GM23338 (cell line): Measurements from ENCODE around the gene CEP20. TPM values are rescaled to one million over a fixed set of nuclear protein-coding genes. Genes with fewer than 3 reads are reported as not detected.

Experiments used
- ATAC-seq: fragments of 200-7000 bp; cut with Tn5 transposase; 3 replicates; pipeline ENCODE4 v1.9.1; 2020
- DNase-seq: peaks from one replicate; pipeline ENCODE4 v3.0.0-alpha.2; 2015; ENCODE audit warnings: low spot score
- H2AFZ ChIP-seq: fragments of 200-600 bp; sonication (generic); 2 replicates; pipeline ENCODE4 v1.8.0; 2016; ENCODE audit warnings: antibody characterized with exemption, mild to moderate bottlenecking, moderate library complexity
- H3F3A ChIP-seq: fragments of 200-600 bp; sonication (generic); replicated peaks from 2 replicates; pipeline ENCODE4 v1.8.0; 2017; ENCODE audit warnings: antibody characterized with exemption, mixed run types, low read depth
- H3K27ac ChIP-seq: fragments of 200-600 bp; sonication (generic); 2 replicates; pipeline ENCODE4 v1.6.1; 2016; ENCODE audit warnings: low read depth
- H3K27me3 ChIP-seq: fragments of 200-600 bp; sonication (generic); 2 replicates; pipeline ENCODE4 v1.8.0; 2016; ENCODE audit warnings: mild to moderate bottlenecking, mixed run types, moderate library complexity; ENCODE audit not compliant: insufficient read depth
- H3K36me3 ChIP-seq: fragments of 200-600 bp; sonication (generic); 2 replicates; pipeline ENCODE4 v1.8.0; 2016; ENCODE audit warnings: mild to moderate bottlenecking; ENCODE audit not compliant: insufficient read depth
- H3K4me1 ChIP-seq: fragments of 200-600 bp; sonication (generic); 2 replicates; pipeline ENCODE4 v1.8.0; 2016; ENCODE audit warnings: mild to moderate bottlenecking, moderate library complexity; ENCODE audit not compliant: insufficient read depth
- H3K4me2 ChIP-seq: fragments of 200-600 bp; sonication (generic); 2 replicates; pipeline ENCODE4 v1.7.1; 2017; ENCODE audit warnings: mixed run types
- H3K4me3 ChIP-seq: fragments of 200-600 bp; sonication (generic); 2 replicates; pipeline ENCODE4 v1.6.1; 2016; ENCODE audit warnings: mixed run types
- H3K79me2 ChIP-seq: fragments of 200-600 bp; sonication (generic); replicated peaks from 2 replicates; pipeline ENCODE4 v1.8.0; 2017; ENCODE audit warnings: mild to moderate bottlenecking; ENCODE audit not compliant: insufficient read depth
- H3K9me2 ChIP-seq: fragments of 200-600 bp; sonication (generic); 2 replicates; pipeline ENCODE4 v1.8.0; 2017; ENCODE audit not compliant: insufficient read depth
- H4K20me1 ChIP-seq: fragments of 200-600 bp; sonication (generic); replicated peaks from 2 replicates; pipeline ENCODE4 v1.8.0; 2017; ENCODE audit warnings: mild to moderate bottlenecking; ENCODE audit not compliant: insufficient read depth
- H3K27ac Mint-ChIP-seq: 2 replicates; pipeline ENCODE4 v1.8.0; 2020; ENCODE audit warnings: inconsistent platforms, mild to moderate bottlenecking, moderate library complexity, mixed read lengths
- H3K27me3 Mint-ChIP-seq: 3 replicates; pipeline ENCODE4 v1.8.0; 2022; ENCODE audit warnings: low read depth, mild to moderate bottlenecking, moderate library complexity, mixed read lengths, inconsistent platforms; ENCODE audit not compliant: insufficient read depth, poor library complexity
- H3K36me3 Mint-ChIP-seq: 3 replicates; pipeline ENCODE4 v1.8.0; 2021; ENCODE audit warnings: low read depth, mild to moderate bottlenecking, inconsistent platforms, moderate library complexity, mixed read lengths
- H3K4me1 Mint-ChIP-seq: 3 replicates; pipeline ENCODE4 v1.8.0; 2020; ENCODE audit warnings: mild to moderate bottlenecking, inconsistent platforms, mixed read lengths
- H3K4me3 Mint-ChIP-seq: 3 replicates; pipeline ENCODE4 v1.8.0; 2021; ENCODE audit warnings: moderate library complexity, mild to moderate bottlenecking, inconsistent platforms, mixed read lengths
- H3K9me3 Mint-ChIP-seq: 3 replicates; pipeline ENCODE4 v1.8.0; 2020; ENCODE audit warnings: moderate library complexity, mild to moderate bottlenecking, inconsistent platforms, mixed read lengths
- CREB1 ChIP-seq: fragments of 250-450 bp; sonication (Bioruptor Pico); IDR thresholded peaks from 2 replicates; pipeline ENCODE4 v1.5.0; 2020; ENCODE audit warnings: low read depth, mild to moderate bottlenecking, moderate library complexity
- CTCF ChIP-seq, 2 experiments: fragments of 200-600 bp in 1 of 2; sonication (generic) in 1 of 2; conservative IDR thresholded peaks; 2 replicates each; pipeline versions ENCODE4 v1.5.1 to v1.6.1; 2016 to 2017; ENCODE audit warnings: antibody characterized with exemption in 2 of 2, low read depth in 2 of 2, mild to moderate bottlenecking in 2 of 2, moderate library complexity in 1 of 2
- EZH2 ChIP-seq: fragments of 200-600 bp; sonication (generic); IDR thresholded peaks from one replicate; pipeline ENCODE4 v1.8.0; 2017; ENCODE audit warnings: antibody characterized with exemption, mild to moderate bottlenecking, low read depth; ENCODE audit not compliant: unreplicated experiment
- EZH2phosphoT487 ChIP-seq: fragments of 200-600 bp; sonication (generic); IDR thresholded peaks from one replicate; pipeline ENCODE4 v1.8.1; 2018; ENCODE audit warnings: antibody characterized with exemption; ENCODE audit not compliant: unreplicated experiment
- JUNB ChIP-seq: IDR thresholded peaks from one replicate; pipeline ENCODE4 v1.6.1; 2016; ENCODE audit warnings: antibody characterized with exemption; ENCODE audit not compliant: unreplicated experiment
- NANOG ChIP-seq: IDR thresholded peaks from 2 replicates; pipeline ENCODE4 v1.6.1; 2016; ENCODE audit warnings: antibody characterized with exemption, borderline replicate concordance
- POLR2AphosphoS5 ChIP-seq: IDR thresholded peaks from 2 replicates; pipeline ENCODE4 v1.6.1; 2016; ENCODE audit warnings: antibody characterized with exemption, low read depth
- REST ChIP-seq: IDR thresholded peaks from one replicate; pipeline ENCODE4 v1.6.1; 2018; ENCODE audit warnings: antibody characterized with exemption; ENCODE audit not compliant: unreplicated experiment
- STAT1 ChIP-seq: IDR thresholded peaks from one replicate; pipeline ENCODE4 v1.6.1; 2016; ENCODE audit warnings: antibody characterized with exemption; ENCODE audit not compliant: unreplicated experiment
- ZNF114 ChIP-seq: fragments of 250-450 bp; sonication (Bioruptor Pico); IDR thresholded peaks from 2 replicates; pipeline ENCODE4 v1.5.0; 2020; ENCODE audit warnings: mild to moderate bottlenecking, moderate library complexity
- ZNF331 ChIP-seq: fragments of 250-450 bp; sonication (Bioruptor Pico); IDR thresholded peaks from 2 replicates; pipeline ENCODE4 v1.5.0; 2020; ENCODE audit warnings: low read depth, mild to moderate bottlenecking, moderate library complexity
- polyA plus RNA-seq: library from polyadenylated mRNA; unstranded; fragments of >200 nt; fragmentation: Nextera tagmentation; extraction: Ambion mirVana; gene quantifications from 2 replicates; pipeline ENCODE4 v1.2.1, GENCODE V29; 2016
- total RNA-seq: library from RNA; depleted of rRNA; stranded (reverse); fragments of >200 nt; shearing (Covaris generic); gene quantifications from 2 replicates; pipeline ENCODE4 v1.2.3, GENCODE V29; 2014

Gene CEP20
- total and polyA plus RNA-seq, 2 experiments from 2014 or later, result 60.2 to 70.9 TPM

DNA sequence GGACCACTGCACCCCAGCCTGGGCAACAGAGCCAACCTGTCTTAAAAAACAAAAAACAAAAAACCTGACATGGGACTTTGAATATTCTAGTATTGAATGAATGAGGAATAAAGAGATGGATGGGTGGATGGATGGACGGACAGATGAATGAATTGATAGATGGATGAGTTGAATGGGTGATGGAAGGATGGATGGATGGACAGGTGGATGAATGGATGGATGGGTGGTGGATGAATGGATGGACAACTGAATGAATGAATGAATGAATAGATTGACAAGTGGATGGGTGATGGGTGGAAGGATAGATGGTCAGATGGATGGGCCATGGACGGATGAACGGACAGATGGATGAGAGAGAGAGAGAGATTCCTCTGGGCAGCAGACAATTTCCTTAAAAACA is 22.8 kb upstream of the CEP20 start (continued):
- TF ChIP-seq ZNF114 (CRISPR knock-in tag), result no peak
- TF ChIP-seq JUNB, result no peak
- no peak for TF ChIP-seq CREB1 (CRISPR knock-in tag)
- TF ChIP-seq CTCF (conservative IDR thresholded peaks at IDR 0.05; ENCODE audit: low read depth in 2 of 2), result no peak
- TF ChIP-seq EZH2, result no peak
- no peak for TF ChIP-seq POLR2AphosphoS5
- TF ChIP-seq NANOG, result no peak
- TF ChIP-seq EZH2phosphoT487, result no peak
- no peak for TF ChIP-seq STAT1
- TF ChIP-seq REST, result no peak
- TF ChIP-seq ZNF331 (CRISPR knock-in tag), result no peak

GRCh38 chr16:15907863-15908478 is 19.6 kb upstream of the CEP20 start:
- H3K4me3 ChIP-seq, result no peak overlapping the region
- no peak overlapping the region for H3K27ac ChIP-seq
- Mint-ChIP-seq H3K27me3 (peaks cover 8% of the 10 kb centered on the region), H3K27ac (no peak overlapping the region), H3K9me3 (peaks cover 4% of the 10 kb centered on the region; the same call in 2 of the 3 replicates), H3K4me1 (no peaks in the 10 kb centered on the region), H3K36me3 (0 out of 3 replicates have a peak, but pooled peaks cover 3% of the 10 kb centered on the region), H3K4me3 (no peak overlapping the region)
- no peaks in the 10 kb centered on the region for H3K4me1 ChIP-seq
- H3F3A ChIP-seq, result no peaks in the 10 kb centered on the region
- no peaks in the 10 kb centered on the region for H3K27me3 ChIP-seq
- no peaks in the 10 kb centered on the region for H4K20me1 ChIP-seq
- 0 out of 2 replicates have a peak, but pooled peaks have one; percentile 42 for TF ChIP-seq CREB1 (CRISPR knock-in tag)
- TF ChIP-seq NANOG, result no peak
- DNase-seq (peak; percentile 94), ATAC-seq (peak; percentile 100)
- no peaks in the 10 kb centered on the region for H3K9me2 ChIP-seq
- H3K79me2 ChIP-seq, result no peaks in the 10 kb centered on the region
- no peak overlapping the region for H3K4me2 ChIP-seq
- peak overlapping the region; percentile 77; the same call in 1 of the 2 replicates for H2AFZ ChIP-seq
- no peaks in the 10 kb centered on the region for H3K36me3 ChIP-seq
